Retinal pigment epithelial cell (primary cell): ENCODE data around the gene TMUB1.
A peak's percentile ranks its signal among the peaks of the same experiment; 100 is the strongest.

Source experiments
- DNase-seq: peaks from one replicate; pipeline ENCODE4 v3.0.0-alpha.2; 2010; ENCODE audit warnings: low read depth
- H3K4me3 ChIP-seq: 2 replicates; pipeline ENCODE4 v1.5.1; 2011; ENCODE audit warnings: mild to moderate bottlenecking, low read length, control low read depth, moderate library complexity
- TF ChIP-seq, protein P1 (sequence below): conservative IDR thresholded peaks from 2 replicates; pipeline ENCODE4 v1.5.1; 2011; ENCODE audit warnings: low read depth, low read length, control low read depth, inconsistent platforms

Gene TMUB1

DNA sequence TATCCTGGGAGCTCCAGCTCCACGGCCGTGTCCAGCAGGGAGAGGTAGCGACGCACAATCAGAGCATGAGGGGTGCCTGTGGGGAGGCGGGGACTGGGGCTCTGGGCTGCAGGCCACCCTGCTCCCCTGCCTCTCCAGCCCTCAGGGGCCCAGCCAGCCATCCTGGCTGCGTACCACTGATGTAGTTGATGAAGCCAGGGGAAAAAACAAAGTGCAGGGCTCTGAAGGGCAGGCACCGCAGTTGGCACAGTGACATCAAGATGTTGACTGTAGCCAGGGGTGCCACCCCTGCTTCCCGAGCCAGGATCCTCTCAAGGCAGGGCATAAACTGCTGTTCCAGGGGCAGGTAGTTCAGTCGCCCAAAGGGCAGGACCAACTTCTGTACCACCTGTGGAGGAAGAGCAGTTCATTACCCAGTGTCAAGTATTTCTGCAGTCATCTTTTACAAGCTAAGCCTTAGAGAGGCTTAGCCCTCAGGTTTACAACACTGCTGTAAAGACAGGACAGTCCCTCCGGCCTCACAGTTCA, 5.5 kb downstream of the TMUB1 start:
- DNase-seq: no peak
- TF ChIP-seq, protein P1, sequence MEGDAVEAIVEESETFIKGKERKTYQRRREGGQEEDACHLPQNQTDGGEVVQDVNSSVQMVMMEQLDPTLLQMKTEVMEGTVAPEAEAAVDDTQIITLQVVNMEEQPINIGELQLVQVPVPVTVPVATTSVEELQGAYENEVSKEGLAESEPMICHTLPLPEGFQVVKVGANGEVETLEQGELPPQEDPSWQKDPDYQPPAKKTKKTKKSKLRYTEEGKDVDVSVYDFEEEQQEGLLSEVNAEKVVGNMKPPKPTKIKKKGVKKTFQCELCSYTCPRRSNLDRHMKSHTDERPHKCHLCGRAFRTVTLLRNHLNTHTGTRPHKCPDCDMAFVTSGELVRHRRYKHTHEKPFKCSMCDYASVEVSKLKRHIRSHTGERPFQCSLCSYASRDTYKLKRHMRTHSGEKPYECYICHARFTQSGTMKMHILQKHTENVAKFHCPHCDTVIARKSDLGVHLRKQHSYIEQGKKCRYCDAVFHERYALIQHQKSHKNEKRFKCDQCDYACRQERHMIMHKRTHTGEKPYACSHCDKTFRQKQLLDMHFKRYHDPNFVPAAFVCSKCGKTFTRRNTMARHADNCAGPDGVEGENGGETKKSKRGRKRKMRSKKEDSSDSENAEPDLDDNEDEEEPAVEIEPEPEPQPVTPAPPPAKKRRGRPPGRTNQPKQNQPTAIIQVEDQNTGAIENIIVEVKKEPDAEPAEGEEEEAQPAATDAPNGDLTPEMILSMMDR: no peak
- H3K4me3 ChIP-seq: no peak overlapping the region

DNA sequence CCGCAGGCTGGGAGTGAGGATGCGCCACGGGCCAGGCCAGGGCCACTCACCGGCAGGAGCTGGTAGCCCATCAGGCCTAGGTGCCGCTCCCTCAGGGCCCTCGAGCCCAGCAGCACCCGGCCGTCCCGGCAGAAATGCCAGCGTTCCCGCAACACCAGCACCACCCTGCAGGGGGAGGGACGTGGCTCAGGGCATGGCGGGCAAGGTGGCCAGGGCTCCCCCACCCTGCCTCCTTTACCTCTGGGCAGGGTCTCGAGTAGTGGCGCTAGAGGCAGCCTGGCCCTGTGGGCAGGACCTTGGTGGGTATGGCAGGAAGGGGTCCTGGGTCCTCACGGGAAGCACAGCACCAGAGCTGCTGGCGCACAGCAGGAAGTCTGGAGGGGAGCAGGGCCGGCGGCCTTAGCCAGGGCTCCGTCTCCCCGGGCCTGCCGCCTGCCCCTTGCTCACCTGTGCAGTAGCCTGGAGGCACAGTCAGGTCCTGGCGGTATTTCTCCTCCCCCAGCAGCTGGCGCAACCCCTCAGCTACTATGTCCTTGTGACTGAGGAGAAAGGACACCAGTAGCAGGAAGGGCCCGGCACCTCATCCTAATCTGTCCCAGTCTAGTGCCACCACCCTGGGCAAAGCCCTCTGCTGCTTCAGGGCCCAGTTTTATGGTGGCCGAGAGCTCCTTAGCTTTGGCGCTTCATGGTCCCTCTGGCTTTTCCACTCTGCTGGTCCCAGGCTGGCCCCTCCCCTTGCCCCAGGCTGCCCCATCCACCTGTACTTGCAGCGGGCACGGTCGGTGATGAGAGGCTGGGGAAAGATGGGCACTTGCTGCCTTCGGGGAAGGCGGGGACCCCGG, 6.2 kb downstream of the TMUB1 start:
- TF ChIP-seq, protein P1: peak; percentile 55
- DNase-seq: no peak
- no peak overlapping the region for H3K4me3 ChIP-seq

DNA sequence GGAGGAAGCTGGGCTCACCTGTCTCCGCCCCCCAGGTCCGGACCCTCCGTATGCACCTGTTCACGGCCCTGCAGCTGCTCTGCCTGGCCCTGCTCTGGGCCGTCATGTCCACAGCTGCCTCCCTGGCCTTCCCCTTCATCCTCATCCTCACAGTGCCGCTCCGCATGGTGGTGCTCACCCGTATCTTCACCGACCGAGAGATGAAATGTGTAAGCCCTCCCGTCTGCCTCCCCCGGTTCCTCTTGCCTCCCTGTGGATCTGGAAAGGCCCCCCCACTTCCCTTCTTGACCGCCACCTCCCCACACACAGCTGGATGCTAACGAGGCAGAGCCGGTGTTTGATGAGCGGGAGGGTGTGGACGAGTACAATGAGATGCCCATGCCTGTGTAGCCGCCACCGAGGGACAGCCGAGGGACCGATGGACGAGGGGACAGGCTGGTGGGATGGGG, 7.3 kb downstream of the TMUB1 start:
- TF ChIP-seq, protein P1: no peak
- no peak for DNase-seq
- no peak overlapping the region for H3K4me3 ChIP-seq

DNA sequence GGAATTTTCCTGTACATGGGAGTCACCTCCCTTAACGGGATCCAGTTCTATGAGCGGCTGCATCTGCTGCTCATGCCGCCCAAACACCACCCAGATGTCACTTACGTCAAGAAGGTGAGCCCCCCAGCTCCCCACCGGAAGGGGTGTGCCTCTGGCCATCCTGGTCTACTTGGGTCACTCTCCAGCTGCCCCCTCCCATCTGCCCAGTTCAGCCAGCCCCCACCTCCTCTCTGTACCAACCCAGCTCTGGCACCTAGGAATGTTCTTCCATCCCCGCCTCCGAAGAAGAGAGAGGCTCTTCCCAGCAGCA, 7.7 kb downstream of the TMUB1 start:
- TF ChIP-seq, protein P1: no peak
- no peak for DNase-seq
- H3K4me3 ChIP-seq: no peak overlapping the region

DNA sequence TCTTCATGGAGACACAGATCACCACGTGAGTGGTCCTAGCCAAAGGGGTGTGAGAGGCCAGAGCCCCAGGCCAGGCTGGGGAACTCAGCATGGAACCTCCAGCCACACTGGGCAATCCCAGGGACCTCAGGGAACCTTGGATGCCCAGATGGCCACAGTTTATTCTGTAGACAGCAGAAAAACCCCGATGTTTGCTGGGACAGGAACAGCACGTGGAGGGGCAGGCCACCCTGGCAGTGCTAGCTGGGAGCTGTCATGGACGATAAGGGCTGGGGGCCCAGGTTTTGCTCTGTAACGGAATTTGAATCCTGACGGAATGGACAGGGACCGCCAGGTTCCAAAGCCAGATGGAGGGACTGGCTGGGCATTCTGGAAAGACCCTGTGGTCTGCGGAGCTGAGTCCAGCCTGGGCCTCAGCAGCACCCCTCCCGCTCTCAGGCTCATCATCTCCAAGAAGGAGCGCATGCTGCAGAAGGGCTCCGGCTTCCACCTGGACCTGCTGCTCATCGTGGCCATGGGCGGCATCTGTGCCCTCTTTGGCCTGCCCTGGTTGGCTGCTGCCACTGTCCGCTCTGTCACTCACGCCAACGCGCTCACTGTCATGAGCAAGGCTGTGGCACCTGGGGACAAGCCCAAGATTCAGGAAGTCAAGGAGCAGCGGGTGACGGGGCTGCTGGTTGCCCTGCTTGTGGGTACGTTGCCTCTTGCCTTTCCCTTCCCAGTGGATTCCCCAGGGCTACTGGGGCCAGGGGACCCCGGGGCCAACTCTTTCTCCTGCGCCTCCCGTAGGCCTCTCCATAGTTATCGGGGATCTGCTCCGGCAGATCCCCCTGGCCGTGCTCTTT, 8.3 kb downstream of the TMUB1 start:
- H3K4me3 ChIP-seq: no peak overlapping the region
- TF ChIP-seq, protein P1: no peak
- DNase-seq: no peak

DNA sequence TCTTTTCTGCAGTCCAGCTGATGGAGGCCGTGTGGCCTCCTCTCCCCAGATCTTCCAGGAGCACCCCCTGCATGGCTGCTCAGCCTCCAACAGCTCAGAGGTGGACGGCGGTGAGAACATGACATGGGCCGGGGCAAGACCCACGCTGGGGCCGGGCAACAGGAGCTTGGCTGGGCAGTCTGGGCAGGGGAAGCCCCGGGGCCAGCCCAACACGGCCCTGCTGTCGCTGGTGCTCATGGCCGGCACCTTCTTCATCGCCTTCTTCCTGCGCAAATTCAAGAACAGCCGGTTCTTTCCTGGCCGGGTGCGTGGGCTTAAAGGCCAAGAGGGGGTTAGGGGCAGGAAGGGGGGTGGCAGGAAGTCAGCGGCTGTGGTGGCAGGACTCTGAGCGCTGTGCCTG, 9.3 kb downstream of the TMUB1 start:
- DNase-seq: no peak
- TF ChIP-seq, protein P1: no peak
- H3K4me3 ChIP-seq: no peak overlapping the region
